Measurements from ENCODE around the gene UBE2E2.
"Not testable (repeated sequence)": the region's sequence is repeated elsewhere in the genome, so short reads cannot be mapped to it uniquely, and the experiment has no call there.

The UBE2E2 gene

GRCh38 chr3:23587513-23587912, 384.4 kb downstream of the UBE2E2 start:
- DNase-seq (ENCODE audit: low read depth, low spot score) = no peak

GRCh38 chr3:23588547-23588946, 385.4 kb downstream of the UBE2E2 start:
- no peak for DNase-seq (ENCODE audit: low read depth, low spot score)

- no peak for DNase-seq (ENCODE audit: low read depth, low spot score)
Measured at GRCh38 chr3:23589602-23590001, 386.5 kb downstream of the UBE2E2 start.

- DNase-seq (ENCODE audit: low read depth, low spot score) = no peak
Measured at GRCh38 chr3:23590424-23591273, 387.5 kb downstream of the UBE2E2 start.

- DNase-seq (ENCODE audit: low read depth, low spot score) = no peak
Measured at GRCh38 chr3:23591374-23591773, 388.2 kb downstream of the UBE2E2 start.

GRCh38 chr3:23592961-23593931, 390.1 kb downstream of the UBE2E2 start:
- no peak for DNase-seq (ENCODE audit: low read depth, low spot score)

- peak; percentile 31 for DNase-seq (ENCODE audit: low read depth, low spot score)
Measured at GRCh38 chr3:23594066-23594465, 390.9 kb downstream of the UBE2E2 start.

GRCh38 chr3:23594894-23595670, 392.0 kb downstream of the UBE2E2 start:
- DNase-seq (ENCODE audit: low read depth, low spot score) = no peak

GRCh38 chr3:23595851-23596250, 392.7 kb downstream of the UBE2E2 start:
- DNase-seq (ENCODE audit: low read depth, low spot score) = no peak

- DNase-seq (ENCODE audit: low read depth, low spot score) = peak; percentile 87
Measured at GRCh38 chr3:23600167-23600871, 397.2 kb downstream of the UBE2E2 start.

GRCh38 chr3:23601091-23601822, 398.1 kb downstream of the UBE2E2 start:
- peak; percentile 74 for DNase-seq (ENCODE audit: low read depth, low spot score)

GRCh38 chr3:23602971-23603370, 399.8 kb downstream of the UBE2E2 start:
- DNase-seq (ENCODE audit: low read depth, low spot score) = no peak

GRCh38 chr3:23607184-23607847, 404.2 kb downstream of the UBE2E2 start:
- peak; percentile 44 for DNase-seq (ENCODE audit: low read depth, low spot score)

GRCh38 chr3:23608650-23609049, 405.5 kb downstream of the UBE2E2 start:
- no peak for DNase-seq (ENCODE audit: low read depth, low spot score)

GRCh38 chr3:23611737-23612295, 408.7 kb downstream of the UBE2E2 start:
- peak; percentile 59 for DNase-seq (ENCODE audit: low read depth, low spot score)

- peak; percentile 19 for DNase-seq (ENCODE audit: low read depth, low spot score)
Measured at GRCh38 chr3:23612296-23612891, 409.3 kb downstream of the UBE2E2 start.

GRCh38 chr3:23615068-23615467, 411.9 kb downstream of the UBE2E2 start:
- no peak for DNase-seq (ENCODE audit: low read depth, low spot score)

GRCh38 chr3:23618475-23618874, 415.3 kb downstream of the UBE2E2 start:
- not testable (repeated sequence) for DNase-seq (ENCODE audit: low read depth, low spot score)
